GM21390 (cell line): ENCODE measurements around the gene IKZF5.

Experiments
- ATAC-seq: cut with Tn5 transposase; IDR thresholded peaks from one replicate; pipeline ENCODE4 v1.9.1; 2021; ENCODE audit not compliant: unreplicated experiment

The IKZF5 gene

GRCh38 chr10:123017421-123018165 is 9.0 kb upstream of the IKZF5 start:
- no peak for ATAC-seq

DNA sequence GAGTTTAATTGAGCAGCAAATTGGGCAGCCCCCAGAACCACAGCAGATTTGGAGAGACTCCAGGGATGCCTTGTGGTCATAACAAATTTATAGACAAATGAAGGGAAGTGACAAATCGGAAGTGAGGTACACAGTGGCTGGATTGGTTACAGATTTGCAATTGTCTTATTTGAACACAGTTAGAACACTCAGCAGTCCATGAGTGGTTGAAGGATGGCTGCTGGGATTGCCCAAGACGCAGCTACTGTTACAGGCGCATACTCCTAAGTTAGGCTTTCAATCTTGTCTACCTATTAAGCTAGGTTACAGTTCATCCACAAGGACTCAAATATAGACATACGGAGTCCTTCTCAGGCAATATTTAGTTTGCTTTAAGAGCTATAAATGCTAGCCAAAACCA is 7.6 kb upstream of the IKZF5 start:
- no peak for ATAC-seq

GRCh38 chr10:123014772-123015171 is 6.2 kb upstream of the IKZF5 start:
- ATAC-seq, result no peak

DNA sequence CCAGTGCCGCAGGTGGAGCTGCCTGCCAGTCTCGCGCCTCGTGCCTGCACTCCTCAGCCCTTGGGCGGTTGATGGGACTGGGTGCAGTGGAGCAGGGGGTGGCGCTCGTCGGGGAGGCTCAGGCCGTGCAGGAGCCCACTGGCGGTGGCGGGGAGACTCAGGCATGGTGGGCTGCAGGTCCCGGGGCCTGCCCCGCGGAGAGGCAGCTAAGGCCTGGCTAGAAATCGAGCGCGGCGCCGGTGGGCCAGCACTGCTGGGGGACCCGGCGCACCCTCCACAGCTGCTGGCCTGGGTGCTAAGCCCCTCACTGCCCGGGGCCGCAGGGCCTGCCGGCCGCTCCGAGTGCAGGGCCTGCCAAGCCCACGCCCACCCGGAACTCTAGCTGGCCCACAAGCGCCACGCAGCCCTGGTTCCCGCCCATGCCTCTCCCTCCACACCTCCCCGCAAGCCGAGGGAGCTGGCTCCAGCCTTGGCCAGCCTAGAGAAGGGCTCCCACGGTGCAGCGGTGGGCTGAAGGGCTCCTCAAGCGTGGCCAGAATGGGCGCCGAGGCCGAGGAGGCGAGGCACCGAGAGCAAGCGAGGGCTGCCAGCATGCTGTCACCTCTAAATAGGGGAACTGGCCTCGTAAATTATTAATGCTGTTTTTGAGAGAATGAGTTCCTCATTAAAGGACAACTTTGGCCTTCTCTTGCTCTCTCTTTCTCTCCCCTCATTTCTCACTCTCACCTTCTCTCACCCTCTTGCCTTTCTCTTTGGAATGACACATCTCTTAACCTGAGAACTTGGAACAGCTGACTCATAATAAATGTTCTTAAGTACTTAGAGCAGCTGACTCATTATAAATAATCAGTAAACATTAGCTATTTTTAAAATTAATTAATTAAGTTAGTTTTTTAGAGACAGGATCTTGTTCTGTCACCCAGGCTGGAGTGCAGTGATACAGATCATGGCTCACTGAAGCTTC is 5.1 kb upstream of the IKZF5 start:
- ATAC-seq, result no peak

DNA sequence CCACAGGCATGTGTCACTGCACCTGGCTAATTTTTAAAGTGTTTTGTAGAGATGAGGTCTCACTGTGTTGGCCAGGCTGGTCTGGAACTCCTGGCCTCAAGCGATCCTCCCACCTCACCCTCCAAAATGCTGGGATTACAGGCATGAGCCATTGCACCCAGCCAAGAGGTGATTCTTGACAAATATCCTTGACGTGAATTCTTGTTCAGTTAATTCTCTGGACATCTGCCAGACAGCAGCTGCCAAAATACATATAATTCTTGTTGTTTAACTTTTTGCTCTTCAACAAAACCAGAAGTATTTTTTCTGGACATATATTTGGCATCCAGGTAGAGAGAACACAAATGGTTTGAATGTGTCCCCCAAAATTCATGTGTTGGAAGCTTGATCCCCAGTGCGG is 3.4 kb upstream of the IKZF5 start:
- ATAC-seq, result no peak

- ATAC-seq, result no peak
These were observed 668 bp upstream of the IKZF5 start for GRCh38 chr10:123009105-123009820.

DNA sequence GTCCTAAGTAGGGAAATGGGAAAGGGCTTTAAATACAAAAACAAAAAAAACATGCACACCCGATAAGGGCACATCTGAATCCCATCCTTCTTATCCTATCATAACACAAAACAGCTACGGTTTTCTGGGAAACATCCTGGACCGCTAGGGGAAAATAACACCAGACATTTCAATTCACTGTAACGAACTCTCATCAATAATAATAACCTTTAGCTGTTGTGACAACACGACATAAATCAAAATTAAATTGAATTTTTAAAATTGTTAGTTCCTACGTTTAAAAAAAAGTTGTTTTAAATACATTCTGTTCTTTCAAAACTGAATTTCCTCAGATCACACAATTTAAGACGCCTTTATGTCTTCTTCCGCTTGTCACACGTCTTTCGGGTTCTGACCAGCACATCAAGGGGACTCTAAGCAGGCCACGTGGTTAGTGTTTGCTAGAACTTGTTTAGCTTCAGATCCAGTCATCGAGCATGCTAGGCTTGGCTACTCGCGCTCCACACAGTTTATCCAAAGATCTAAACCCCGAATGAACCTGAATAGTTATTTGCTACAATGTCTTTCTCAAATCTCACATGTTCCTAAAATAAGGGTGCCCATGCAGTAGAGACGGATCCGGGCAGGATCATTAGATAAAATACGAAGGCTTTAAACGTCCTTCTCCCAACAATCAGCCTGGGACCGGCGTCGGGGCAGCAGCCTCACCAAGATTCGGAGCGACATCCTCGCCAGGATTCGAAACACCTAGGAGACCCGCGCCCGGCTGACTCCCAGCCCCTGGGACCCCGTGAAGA is 839 bp downstream of the IKZF5 start:
- peak; percentile 40 for ATAC-seq

- no peak for ATAC-seq
These were observed 4.3 kb downstream of the IKZF5 start for GRCh38 chr10:123004298-123004697.

- no peak for ATAC-seq
These were observed 7.2 kb downstream of the IKZF5 start for GRCh38 chr10:123001370-123001769.

DNA sequence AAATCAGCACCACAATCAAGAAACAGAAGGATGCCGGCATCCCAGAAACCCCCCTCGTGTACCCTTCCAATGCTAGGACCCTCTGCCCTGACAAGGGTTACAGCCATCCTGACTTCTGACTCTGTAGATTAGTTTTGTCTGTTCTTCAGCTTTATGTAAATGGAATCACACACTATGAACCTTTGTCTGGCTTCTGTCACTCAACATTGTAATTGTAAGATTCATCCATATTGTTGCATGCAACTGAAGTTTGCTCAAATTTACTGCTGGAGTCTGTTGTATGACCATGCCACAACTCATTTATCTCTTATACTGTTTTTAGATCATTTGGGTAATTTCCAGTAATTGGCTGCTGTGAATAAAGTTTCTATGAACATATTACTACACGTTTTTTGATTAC is 8.4 kb downstream of the IKZF5 start:
- no peak for ATAC-seq

GRCh38 chr10:122999347-122999746 is 9.2 kb downstream of the IKZF5 start:
- ATAC-seq, result no peak

GRCh38 chr10:122998934-122999333 is 9.7 kb downstream of the IKZF5 start:
- no peak for ATAC-seq

GRCh38 chr10:122998360-122998917 is 10.2 kb downstream of the IKZF5 start:
- no peak for ATAC-seq

DNA sequence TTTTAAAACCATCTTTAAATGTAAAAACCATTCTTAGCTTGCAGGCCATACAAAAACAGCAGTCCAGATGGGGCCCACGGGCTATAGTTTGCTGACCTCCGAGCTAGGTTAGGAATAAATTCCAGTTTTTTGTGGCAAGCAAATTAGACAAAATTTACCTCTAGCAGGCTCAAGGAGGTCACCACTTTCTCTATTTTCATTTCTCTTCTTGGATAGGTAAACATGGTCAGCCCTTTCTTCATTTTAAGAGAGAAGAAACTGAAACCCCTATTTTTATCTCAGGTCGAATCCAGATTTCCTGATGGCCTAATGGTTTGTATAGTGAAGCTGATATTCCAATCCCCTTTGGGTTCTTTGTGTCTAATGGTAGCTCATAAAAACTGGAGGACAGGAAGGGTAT is 10.7 kb downstream of the IKZF5 start:
- ATAC-seq, result no peak

GRCh38 chr10:122995936-122996335 is 12.7 kb downstream of the IKZF5 start:
- ATAC-seq, result no peak

DNA sequence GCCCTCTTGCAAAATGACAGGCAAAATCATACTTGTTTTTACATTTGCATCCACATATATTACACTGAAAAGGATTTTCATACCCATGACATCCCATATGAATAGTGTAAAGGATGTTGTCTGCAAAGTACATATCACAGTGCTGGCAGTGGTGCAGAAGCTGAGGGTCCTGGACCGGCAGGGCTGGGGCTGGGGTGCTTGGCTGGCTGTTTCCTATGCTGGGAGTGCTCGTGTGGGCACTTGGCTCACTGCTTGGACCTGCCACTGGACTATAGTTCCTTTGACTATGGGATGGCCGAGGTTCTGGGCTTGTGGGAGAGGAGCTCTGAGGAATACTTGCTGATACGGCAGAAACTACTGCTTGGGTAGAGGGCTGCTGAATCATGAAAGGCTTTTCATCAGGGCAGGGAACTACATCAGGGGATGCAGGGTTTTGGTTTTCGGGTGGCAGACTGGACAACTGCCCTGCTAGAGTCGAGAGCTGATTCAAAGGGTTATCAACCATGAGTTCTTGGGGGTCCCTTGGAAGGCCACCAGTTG is 14.7 kb downstream of the IKZF5 start:
- no peak for ATAC-seq

GRCh38 chr10:122992031-122992585 is 16.5 kb downstream of the IKZF5 start:
- no peak for ATAC-seq

GRCh38 chr10:122990278-122990677 is 18.3 kb downstream of the IKZF5 start:
- ATAC-seq, result no peak

- ATAC-seq, result no peak
These were observed 20.1 kb downstream of the IKZF5 start for GRCh38 chr10:122988501-122988900.

GRCh38 chr10:122986335-122986734 is 22.3 kb downstream of the IKZF5 start:
- no peak for ATAC-seq
